ENCODE measurements around the gene MYO18A. TPM values are rescaled to one million over a fixed set of nuclear protein-coding genes. Genes with fewer than 3 reads are reported as not detected.

The MYO18A gene
- total RNA-seq, 1 donor from 2014 or later, result 98.8 TPM

DNA sequence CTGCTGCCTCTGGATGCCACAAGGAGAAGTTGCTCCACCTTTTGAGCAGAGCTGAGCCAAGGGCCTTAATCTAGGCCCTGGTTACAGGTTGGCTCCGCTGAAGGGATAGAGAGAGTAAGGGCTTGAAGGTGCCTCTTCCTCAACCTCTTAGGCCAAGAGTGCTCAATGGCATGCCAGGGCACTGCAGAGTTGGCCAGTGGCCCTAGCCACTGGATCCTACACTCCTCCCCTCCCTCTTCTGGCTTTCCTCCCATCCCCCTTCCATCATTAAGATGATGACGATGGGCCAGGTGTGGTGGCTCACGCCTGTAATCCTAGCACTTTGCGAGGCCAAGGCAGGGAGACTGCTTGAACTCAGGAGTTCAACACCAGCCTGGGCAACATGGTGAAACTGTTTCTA lies 50.5 kb downstream of the MYO18A start:
- intact Hi-C loops (cut with micrococcal nuclease), result no loop called here

GRCh38 chr17:29127840-29128239 lies 52.4 kb downstream of the MYO18A start:
- intact Hi-C loops (cut with micrococcal nuclease), result no loop called here

- intact Hi-C loops (cut with micrococcal nuclease), result no loop called here
These were observed 53.8 kb downstream of the MYO18A start for GRCh38 chr17:29126268-29126930.

DNA sequence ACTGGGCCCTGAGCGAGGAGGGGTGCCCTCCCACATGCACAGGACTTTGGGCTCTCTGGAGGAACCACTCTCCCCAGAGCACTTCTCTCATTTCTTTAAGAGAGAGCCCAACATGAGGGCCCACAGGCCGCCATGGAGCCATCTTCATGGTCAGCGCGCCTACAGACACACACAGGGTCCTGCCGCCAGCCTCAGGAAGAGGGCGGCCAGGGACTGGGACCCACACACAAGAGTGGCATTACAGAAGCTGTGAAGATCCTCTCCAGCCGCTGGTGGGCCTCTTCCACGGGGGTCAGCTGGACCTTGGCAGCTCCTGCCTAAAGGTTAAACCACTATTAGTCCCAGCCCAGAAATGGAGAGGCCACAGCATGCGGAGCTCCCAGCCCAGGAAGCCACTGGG lies 54.5 kb downstream of the MYO18A start:
- intact Hi-C loops (cut with micrococcal nuclease), result no loop called here

DNA sequence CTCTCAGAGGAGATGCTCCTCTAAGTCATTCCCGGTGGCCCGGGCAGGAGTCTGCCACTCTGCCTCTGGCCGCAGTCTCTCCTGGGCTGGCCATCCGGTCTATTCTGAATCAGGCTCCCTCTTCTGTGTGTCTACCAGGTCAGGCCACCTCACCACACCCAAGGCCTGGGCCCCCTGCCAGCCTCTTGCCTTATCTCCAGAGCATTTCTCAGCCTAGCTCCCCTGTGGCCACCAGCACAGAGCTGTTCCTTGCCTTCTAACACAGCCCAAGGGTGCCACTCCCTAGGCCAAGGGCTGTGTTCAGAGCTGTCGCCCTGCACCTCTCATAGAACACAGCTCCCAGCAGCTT lies 55.3 kb downstream of the MYO18A start:
- intact Hi-C loops (cut with micrococcal nuclease), result loop anchor here (1.0 kb wide), 5 partner anchors 14 to 166 kb away; partner anchors contain the start of gene MYO18A

DNA sequence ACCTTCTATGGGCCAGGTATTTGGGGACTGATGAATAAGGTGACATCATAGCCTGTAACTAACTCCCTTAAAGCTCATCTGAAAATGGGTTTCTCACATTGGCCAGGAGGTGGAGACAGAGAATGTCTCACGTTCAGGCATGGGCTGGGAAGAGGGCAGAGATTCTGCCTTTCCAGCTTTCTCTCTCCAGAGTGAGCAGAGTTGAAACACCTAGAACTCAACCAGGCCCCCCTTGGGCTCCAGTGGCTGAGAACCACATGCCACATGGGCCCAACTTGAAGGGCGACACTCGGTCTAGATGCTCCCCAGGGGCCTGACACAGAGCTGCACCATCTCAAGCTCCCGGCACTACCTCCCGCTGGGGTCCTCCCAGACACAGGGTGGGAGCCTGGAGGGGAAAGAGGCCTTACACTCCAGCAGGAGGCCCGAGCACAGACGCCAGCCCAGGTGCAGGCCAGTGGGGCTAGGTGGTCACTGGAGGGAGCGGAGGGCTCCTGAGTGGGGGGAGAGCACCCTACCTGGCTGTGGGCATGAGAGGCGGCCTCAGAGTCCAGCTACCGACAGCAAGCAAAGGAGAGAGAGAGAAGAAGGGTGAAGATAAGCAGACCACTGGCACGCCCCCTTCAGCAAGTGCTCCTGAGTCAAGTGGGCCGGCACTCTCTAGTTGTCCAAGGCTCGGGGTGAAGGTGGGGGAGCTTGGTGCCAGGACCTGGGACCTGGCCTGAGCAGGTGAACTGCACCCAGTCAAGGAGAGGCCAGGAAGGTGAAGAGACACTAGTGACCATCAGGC lies 55.9 kb downstream of the MYO18A start:
- intact Hi-C loops (cut with micrococcal nuclease), result loop anchor here (1.0 kb wide), 5 partner anchors 15 to 167 kb away; partner anchors contain the start of gene MYO18A

GRCh38 chr17:29123111-29123510 lies 57.1 kb downstream of the MYO18A start:
- intact Hi-C loops (cut with micrococcal nuclease), result no loop called here

DNA sequence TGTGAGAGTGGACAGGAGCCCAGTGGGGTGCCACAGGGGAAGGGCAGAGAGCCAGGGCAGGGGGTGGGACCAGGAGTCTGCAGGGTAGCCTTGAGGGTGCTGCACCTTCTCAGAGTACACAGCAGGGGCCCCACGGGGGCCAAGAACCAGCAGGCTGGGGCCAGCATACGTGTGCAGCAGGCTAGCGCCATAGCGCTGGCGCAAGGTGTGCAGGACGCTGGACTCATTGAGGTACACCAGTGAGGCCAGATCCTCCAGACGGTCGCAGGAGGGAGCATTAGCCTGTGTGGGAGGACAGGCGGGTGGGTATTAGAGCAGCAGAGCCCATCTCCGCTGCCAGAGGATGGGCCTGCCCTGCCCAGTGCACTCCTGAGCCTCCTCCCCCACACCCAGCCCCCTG lies 58.8 kb downstream of the MYO18A start:
- intact Hi-C loops (cut with micrococcal nuclease), result no loop called here

GRCh38 chr17:29120433-29120832 lies 59.8 kb downstream of the MYO18A start:
- intact Hi-C loops (cut with micrococcal nuclease), result no loop called here

- intact Hi-C loops (cut with micrococcal nuclease), result loop anchor here (5.0 kb wide), 1 partner anchor 472 kb away; the partner anchor contains the start of gene BLTP2
These were observed 60.9 kb downstream of the MYO18A start for GRCh38 chr17:29119265-29119664.

GRCh38 chr17:29116804-29117753 lies 63.1 kb downstream of the MYO18A start:
- intact Hi-C loops (cut with micrococcal nuclease), result loop anchor here (1.0 to 5.0 kb wide), 4 partner anchors 64 to 470 kb away; partner anchors contain the start of genes BLTP2, MYO18A and TLCD1

DNA sequence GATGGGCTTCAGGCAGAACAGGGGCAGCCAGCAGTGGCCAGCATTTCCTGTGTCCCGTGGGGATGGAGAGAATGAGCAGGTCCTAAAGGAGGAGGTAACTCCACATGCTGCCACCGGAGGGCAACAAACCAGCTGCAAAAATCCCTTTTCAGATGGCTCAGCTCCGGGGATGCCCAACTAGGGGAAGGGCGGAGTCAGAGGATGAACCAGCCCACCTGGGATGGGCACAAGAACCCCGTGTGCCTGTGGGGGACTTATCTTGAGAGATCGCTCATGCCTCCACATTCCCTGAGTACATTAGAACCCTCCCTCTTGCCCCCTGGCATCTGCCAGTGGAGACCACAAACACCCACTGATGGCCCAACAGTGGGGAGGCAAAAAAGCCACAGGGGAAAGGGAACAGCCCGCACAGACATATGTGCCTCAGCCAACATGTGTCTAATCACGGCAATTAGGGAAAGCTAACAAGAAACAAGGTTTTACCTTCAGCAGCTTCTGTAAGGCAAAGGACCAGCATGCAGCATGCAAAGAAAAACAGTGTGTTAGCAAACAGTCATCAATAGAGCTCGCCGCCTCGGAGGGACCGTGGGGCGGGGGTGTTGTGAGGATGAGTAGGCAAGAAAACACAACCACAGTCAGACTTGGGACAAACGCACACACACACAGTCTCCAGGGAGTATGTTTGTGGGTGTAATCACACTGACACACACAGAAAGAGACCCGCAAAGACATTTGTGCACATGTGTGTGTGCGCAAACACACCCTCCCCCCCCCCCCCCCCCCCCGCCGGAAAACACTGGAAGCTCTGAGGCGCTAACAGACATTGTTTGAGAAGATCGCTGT lies 64.0 kb downstream of the MYO18A start:
- intact Hi-C loops (cut with micrococcal nuclease), result loop anchor here (2.0 to 5.0 kb wide), 3 partner anchors 65 to 469 kb away; partner anchors contain the start of genes BLTP2, MYO18A and TLCD1

DNA sequence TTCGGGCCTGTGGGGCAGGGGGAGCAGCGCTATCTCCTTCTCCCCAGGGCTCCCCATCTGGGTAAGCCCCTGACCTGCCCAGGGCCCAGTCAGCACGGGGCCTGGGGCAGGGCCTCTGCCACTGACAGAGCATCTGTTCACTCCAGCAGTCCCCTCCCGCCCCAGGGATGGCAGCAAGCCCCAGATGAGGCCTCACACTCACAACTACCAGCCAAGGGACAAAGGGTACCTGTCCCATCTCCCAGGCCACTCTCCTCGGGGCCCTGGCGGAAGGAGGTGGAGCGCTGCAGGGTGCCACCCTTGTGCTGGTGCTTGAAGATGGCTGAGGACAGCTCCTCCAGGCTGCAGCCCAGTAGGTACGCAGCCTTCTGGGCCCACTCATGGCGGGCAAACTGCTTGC lies 64.8 kb downstream of the MYO18A start:
- intact Hi-C loops (cut with micrococcal nuclease), result loop anchor here (5.0 kb wide), 1 partner anchor 468 kb away; the partner anchor contains the start of gene BLTP2

DNA sequence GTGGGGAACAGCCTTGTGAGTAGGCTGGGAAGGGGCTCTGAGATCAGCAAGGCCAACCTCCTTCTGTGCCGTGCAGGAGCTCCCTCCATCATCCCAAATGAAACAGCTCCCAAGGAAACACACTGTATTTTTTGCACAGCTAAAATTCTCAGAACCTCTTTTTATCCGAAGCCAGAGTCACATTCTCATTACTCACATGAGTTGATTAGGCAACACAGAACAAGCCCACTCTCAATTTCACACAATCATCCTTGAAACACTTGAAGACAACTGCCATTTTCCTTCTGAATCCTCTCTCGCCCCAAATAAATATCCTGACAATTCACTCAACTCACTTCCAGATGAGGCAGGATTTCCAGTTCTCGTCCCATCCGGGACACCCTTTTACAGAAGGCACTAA lies 66.1 kb downstream of the MYO18A start:
- intact Hi-C loops (cut with micrococcal nuclease), result no loop called here

DNA sequence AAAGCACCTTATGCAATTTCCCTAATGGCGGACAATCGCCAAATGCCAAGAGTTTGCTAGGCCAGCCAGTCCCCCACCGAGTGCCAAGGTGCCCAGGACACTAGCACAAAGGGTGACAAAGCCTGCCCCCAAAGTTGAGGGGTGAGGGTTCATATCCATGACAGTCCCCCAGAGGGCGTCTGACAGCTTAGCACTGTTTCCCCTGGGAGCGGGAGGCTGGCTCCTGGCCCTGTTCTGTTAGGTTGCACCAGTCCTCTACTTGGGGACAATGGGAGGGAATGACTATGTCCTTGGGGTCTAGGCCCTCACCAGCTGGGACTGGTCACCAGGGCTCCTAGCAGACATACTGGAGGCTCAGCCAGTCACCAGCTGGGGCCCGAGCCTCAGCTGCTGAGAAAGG lies 66.9 kb downstream of the MYO18A start:
- intact Hi-C loops (cut with micrococcal nuclease), result no loop called here

DNA sequence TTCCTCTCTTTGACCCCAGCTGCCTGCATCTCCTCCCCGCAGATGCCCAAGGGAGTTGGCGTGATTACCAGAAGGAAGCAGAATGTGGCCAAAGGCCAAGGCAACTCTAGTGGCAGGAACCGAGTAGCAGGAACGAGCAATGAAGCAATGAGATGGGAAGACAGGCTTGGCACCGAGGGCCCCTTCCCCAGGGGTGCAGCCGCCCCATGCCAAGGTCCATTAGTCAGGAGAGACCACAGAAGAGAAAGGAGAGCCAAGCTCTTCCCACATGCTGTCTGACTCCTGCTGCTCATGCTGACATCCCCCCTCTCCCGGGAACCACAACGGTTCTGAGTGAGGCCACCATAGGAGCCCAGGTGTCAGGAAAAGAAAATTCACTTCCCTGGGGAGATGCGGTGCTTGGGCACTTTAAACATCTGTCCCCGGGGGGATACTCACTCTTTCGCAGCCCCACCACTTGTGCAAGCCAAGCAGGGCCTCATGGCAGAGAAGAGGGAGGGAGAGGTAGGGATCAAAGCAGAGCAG lies 67.4 kb downstream of the MYO18A start:
- intact Hi-C loops (cut with micrococcal nuclease), result no loop called here

GRCh38 chr17:29111816-29112499 lies 68.2 kb downstream of the MYO18A start:
- intact Hi-C loops (cut with micrococcal nuclease), result loop anchor here (1.0 kb wide), 1 partner anchor 147 kb away; no protein-coding TSS in a partner anchor

DNA sequence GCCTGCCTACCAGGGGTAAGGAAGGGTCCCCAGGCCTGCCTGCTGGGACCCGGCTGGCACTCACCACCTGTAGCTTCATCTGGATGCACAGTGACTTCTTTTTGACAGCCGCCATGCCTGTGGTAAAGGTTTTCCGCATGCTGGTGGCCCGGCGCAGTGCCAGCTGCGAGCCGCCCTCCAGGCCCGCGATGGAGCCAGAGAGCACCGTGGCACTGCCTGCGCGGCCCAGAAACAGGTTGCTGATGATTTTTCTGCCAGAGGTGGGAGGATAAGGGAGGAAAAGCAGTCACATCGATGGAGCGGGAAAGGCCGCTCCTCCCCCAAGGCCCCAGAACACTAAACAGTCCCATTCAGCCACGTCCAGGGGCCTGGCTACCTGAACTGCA lies 69.8 kb downstream of the MYO18A start:
- intact Hi-C loops (cut with micrococcal nuclease), result no loop called here
